Activated CD4-positive, alpha-beta T cell treated with anti-CD3 and anti-CD28 coated beads, Interleukin-2, amount 50 U/mL, for 1 hour (primary cell): ENCODE results near the gene MUSTN1.

ENCODE experiments used
- DNase-seq: peaks from one replicate; pipeline ENCODE4 v3.0.0-alpha.2; 2020

MUSTN1 gene

GRCh38 chr3:52851348-52851747, 16.5 kb upstream of the MUSTN1 start:
- DNase-seq: peak; percentile 16

GRCh38 chr3:52849656-52850055, 14.8 kb upstream of the MUSTN1 start:
- DNase-seq: no peak

- no peak for DNase-seq
These were observed 13.8 kb upstream of the MUSTN1 start for GRCh38 chr3:52848617-52849016.

GRCh38 chr3:52847726-52848125, 12.9 kb upstream of the MUSTN1 start:
- DNase-seq: no peak

- DNase-seq: no peak
These were observed 12.4 kb upstream of the MUSTN1 start for GRCh38 chr3:52847241-52847640.

GRCh38 chr3:52846432-52846965, 11.7 kb upstream of the MUSTN1 start:
- no peak for DNase-seq

GRCh38 chr3:52845691-52846431, 11.0 kb upstream of the MUSTN1 start:
- peak; percentile 16 for DNase-seq

- no peak for DNase-seq
These were observed 10.3 kb upstream of the MUSTN1 start for GRCh38 chr3:52845157-52845556.

GRCh38 chr3:52844290-52844975, 9.6 kb upstream of the MUSTN1 start:
- DNase-seq: no peak

GRCh38 chr3:52843881-52844280, 9.1 kb upstream of the MUSTN1 start:
- DNase-seq: no peak

- DNase-seq: no peak
These were observed 8.5 kb upstream of the MUSTN1 start for GRCh38 chr3:52843108-52843865.

GRCh38 chr3:52842424-52842823, 7.6 kb upstream of the MUSTN1 start:
- no peak for DNase-seq

- no peak for DNase-seq
These were observed 7.1 kb upstream of the MUSTN1 start for GRCh38 chr3:52841981-52842340.

- DNase-seq: no peak
These were observed 6.6 kb upstream of the MUSTN1 start for GRCh38 chr3:52841211-52841980.

- no peak for DNase-seq
These were observed 5.2 kb upstream of the MUSTN1 start for GRCh38 chr3:52839892-52840545.

- DNase-seq: no peak
These were observed 4.4 kb upstream of the MUSTN1 start for GRCh38 chr3:52839268-52839575.

- no peak for DNase-seq
These were observed 3.9 kb upstream of the MUSTN1 start for GRCh38 chr3:52838561-52839267.

- no peak for DNase-seq
These were observed 2.2 kb upstream of the MUSTN1 start for GRCh38 chr3:52836986-52837385.

GRCh38 chr3:52836471-52836845, 1.6 kb upstream of the MUSTN1 start:
- no peak for DNase-seq

GRCh38 chr3:52835766-52836470, 1.1 kb upstream of the MUSTN1 start:
- no peak for DNase-seq

- no peak for DNase-seq
These were observed 1.6 kb downstream of the MUSTN1 start for GRCh38 chr3:52833202-52833601.
